ENCODE results near the gene SMNDC1.
"Not testable (repeated sequence)": the region's sequence is repeated elsewhere in the genome, so short reads cannot be mapped to it uniquely, and the experiment has no call there.

Gene SMNDC1

DNA sequence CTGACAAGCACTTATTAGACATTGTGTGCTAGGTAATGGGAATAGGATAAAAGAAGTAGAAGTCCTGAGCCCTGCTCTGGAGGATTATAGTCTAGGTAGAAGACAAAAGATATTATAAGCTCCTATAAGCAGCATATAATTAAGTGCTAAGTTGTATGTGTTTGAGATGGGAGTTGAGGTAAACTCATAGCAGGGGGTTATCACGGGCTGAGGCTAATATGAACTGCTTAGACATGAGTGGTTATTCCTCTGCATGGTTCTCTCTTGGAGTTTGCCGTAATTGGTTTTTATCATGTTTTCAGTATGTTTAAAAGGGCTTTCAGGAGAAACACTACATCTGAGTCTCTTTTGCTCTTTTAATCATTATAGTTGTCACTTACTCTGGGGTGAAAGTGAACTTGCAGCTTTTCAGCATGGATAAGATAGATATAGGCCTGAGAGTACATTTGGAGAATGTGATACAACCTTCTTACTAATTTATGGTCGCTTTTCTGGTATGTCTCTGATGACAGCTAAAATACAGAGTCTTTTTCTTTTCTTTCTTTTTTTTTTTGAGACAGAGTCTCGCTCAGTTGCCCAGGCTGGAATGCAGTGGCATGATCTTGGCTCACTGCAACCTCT lies 39.0 kb downstream of the SMNDC1 start:
- H3K4me3 ChIP-seq (ENCODE audit: low read length) = no peak overlapping the region
- TF ChIP-seq ZNF274 (IDR thresholded peaks at IDR 0.05; ENCODE audit: low read depth, low read length) = no peak

GRCh38 chr10:110263164-110263563 lies 41.6 kb downstream of the SMNDC1 start:
- TF ChIP-seq ZNF274 (IDR thresholded peaks at IDR 0.05; ENCODE audit: low read depth, low read length) = no peak
- H3K4me3 ChIP-seq (ENCODE audit: low read length) = no peak overlapping the region

DNA sequence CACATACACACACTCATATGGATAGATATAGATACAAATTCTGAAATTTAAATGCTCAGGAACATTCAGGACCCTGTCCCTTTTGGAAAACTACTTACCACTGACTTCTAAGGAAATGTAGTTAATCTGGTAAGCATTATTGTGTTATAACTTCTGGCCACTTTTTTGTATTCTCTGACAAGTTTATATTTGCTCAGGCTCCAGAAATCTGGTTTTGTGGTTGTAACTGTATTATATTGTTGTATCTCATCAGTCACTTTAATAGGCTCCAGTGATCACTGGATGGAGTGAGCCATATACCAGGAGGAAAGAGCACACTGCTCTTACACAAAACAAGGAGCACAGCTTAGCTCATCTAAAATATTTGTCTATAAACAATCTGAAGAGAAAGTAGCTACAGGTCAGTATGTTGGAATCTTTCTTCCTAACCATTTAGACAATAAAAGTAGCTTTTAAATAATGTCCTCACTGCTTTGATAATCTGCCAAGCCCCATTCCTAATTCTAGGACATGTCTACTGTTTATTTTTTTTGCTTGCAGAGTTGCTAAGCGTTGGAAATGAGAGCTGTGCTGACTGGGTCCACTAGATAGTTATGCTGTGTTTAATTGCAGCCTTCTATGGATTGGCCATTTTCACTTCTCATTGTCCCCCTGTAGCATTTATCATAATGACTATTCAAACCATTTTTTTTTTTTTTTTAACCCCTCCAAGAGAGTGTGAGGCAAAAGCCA lies 43.8 kb downstream of the SMNDC1 start:
- no peak overlapping the region for H3K4me3 ChIP-seq (ENCODE audit: low read length)
- TF ChIP-seq ZNF274 (IDR thresholded peaks at IDR 0.05; ENCODE audit: low read depth, low read length) = no peak

- no peak for TF ChIP-seq ZNF274 (IDR thresholded peaks at IDR 0.05; ENCODE audit: low read depth, low read length)
- H3K4me3 ChIP-seq (ENCODE audit: low read length) = no peak overlapping the region
These were observed 45.4 kb downstream of the SMNDC1 start for GRCh38 chr10:110259317-110259716.

DNA sequence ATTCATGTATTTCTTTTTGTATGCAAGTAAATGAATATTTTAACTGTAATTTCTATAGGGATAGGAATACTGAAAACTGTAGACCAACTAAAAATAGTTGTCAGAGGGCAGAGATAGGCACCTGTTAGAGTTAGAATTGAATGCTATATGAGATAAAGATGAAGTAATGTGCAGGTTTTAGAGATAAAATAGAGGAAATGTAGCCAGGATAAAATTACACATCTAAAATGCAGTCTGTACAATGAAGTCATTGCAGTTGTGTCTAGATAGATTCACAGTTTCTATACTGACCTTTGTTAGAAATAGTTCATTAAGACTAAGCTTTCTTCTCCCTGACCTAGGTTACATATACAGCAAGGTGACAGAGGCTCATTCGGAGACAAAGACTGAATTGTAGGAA lies 46.2 kb downstream of the SMNDC1 start:
- no peak overlapping the region for H3K4me3 ChIP-seq (ENCODE audit: low read length)
- no peak for TF ChIP-seq ZNF274 (IDR thresholded peaks at IDR 0.05; ENCODE audit: low read depth, low read length)

- no peak for TF ChIP-seq ZNF274 (IDR thresholded peaks at IDR 0.05; ENCODE audit: low read depth, low read length)
- H3K4me3 ChIP-seq (ENCODE audit: low read length) = no peak overlapping the region
These were observed 50.3 kb downstream of the SMNDC1 start for GRCh38 chr10:110254467-110254866.

GRCh38 chr10:110252151-110252550 lies 52.6 kb downstream of the SMNDC1 start:
- H3K4me3 ChIP-seq (ENCODE audit: low read length) = no peak overlapping the region
- no peak for TF ChIP-seq ZNF274 (IDR thresholded peaks at IDR 0.05; ENCODE audit: low read depth, low read length)

- not testable (repeated sequence) for H3K4me3 ChIP-seq (ENCODE audit: low read length)
These were observed 53.3 kb downstream of the SMNDC1 start for GRCh38 chr10:110251392-110251791.

GRCh38 chr10:110249489-110249888 lies 55.2 kb downstream of the SMNDC1 start:
- not testable (repeated sequence) for H3K4me3 ChIP-seq (ENCODE audit: low read length)

GRCh38 chr10:110247833-110248232 lies 56.9 kb downstream of the SMNDC1 start:
- not testable (repeated sequence) for H3K4me3 ChIP-seq (ENCODE audit: low read length)

GRCh38 chr10:110244550-110244949 lies 60.2 kb downstream of the SMNDC1 start:
- no peak for TF ChIP-seq ZNF274 (IDR thresholded peaks at IDR 0.05; ENCODE audit: low read depth, low read length)

DNA sequence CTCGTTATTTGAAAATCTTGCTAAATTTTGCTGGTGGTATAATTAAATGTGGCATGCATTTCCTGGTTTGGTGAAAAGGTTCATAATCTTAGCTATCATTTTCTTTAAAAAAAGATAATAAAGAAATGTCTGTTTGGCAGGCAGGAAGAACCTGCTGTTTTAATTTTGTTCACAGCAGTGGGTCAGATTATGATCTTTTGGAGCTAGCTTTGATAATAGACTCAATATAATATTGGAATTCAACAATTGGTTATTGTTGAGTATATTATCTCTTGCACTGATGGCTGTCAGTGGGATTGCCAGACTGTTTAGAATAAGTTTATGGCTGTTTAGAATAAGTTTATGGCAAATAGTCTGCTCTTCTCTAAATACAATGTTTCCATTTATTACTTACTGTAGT lies 62.2 kb downstream of the SMNDC1 start:
- TF ChIP-seq ZNF274 (IDR thresholded peaks at IDR 0.05; ENCODE audit: low read depth, low read length) = no peak
- H3K4me3 ChIP-seq (ENCODE audit: low read length) = no peak overlapping the region

More at GRCh38 chr10:110244550-110244949, 60.2 kb downstream of the SMNDC1 start:
- no peak overlapping the region for H3K4me3 ChIP-seq (ENCODE audit: low read length)

DNA sequence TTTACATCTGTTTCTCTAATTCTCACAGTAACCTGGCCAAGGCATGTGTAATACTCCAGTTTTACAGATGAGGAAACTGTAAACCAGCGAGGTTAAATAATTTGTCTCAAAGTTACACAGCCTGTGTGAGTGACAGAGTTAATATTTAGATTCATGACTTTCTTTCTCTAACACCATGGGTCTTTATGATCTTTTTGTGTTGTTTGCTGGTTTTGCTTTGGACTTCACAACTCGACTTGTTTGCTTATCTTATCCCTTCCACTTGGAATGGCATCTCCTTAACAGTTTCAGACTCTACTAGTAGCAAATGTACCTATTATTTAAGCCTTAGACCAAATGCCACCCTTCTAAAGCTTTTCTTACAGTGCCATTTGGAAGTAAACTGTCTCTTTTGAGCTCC lies 62.9 kb downstream of the SMNDC1 start:
- no peak for TF ChIP-seq ZNF274 (IDR thresholded peaks at IDR 0.05; ENCODE audit: low read depth, low read length)
- H3K4me3 ChIP-seq (ENCODE audit: low read length) = no peak overlapping the region

- no peak overlapping the region for H3K4me3 ChIP-seq (ENCODE audit: low read length)
- no peak for TF ChIP-seq ZNF274 (IDR thresholded peaks at IDR 0.05; ENCODE audit: low read depth, low read length)
These were observed 63.3 kb downstream of the SMNDC1 start for GRCh38 chr10:110241407-110241806.
